Vagina (tissue), 2 donors: ENCODE measurements around the gene C11orf42. TPM values are rescaled to one million over a fixed set of nuclear protein-coding genes. Genes with fewer than 3 reads are reported as not detected.

ENCODE experiments used
- DNase-seq, 2 donors: peaks; one replicate each; pipeline ENCODE4 v3.0.0-alpha.2; 2017; ENCODE audit errors: extremely low spot score in 2 of 2
- H3K27ac ChIP-seq: fragments of 200-600 bp; sonication (generic); one replicate; pipeline ENCODE4 v1.5.1; 2019
- H3K27me3 ChIP-seq: fragments of 200-600 bp; sonication (generic); one replicate; pipeline ENCODE4 v1.5.1; 2019
- H3K36me3 ChIP-seq, 2 donors: fragments of 200-600 bp; sonication (generic); one replicate each; pipeline ENCODE4 v1.5.1; 2017 to 2019
- H3K4me1 ChIP-seq: fragments of 200-600 bp; sonication (generic); one replicate; pipeline ENCODE4 v1.5.1; 2019
- H3K4me3 ChIP-seq, 2 donors: fragments of 200-600 bp; sonication (generic); 1 replicate in 1 of 2; 2 replicates in 1 of 2; pipeline ENCODE4 v1.5.1; 2016 to 2019
- H3K9me3 ChIP-seq: fragments of 200-600 bp; sonication (generic); one replicate; pipeline ENCODE4 v1.5.1; 2019
- POLR2A ChIP-seq, 2 donors: fragments of 450-650 bp; IDR thresholded peaks; one replicate each; pipeline ENCODE4 v1.6.1; 2017; ENCODE audit warnings: antibody characterized with exemption in 2 of 2, mild to moderate bottlenecking in 2 of 2, moderate library complexity in 2 of 2
- POLR2AphosphoS5 ChIP-seq, 2 donors: sonication (generic); formaldehyde crosslinking; IDR thresholded peaks; one replicate each; pipeline ENCODE4 v1.9.0; 2017; ENCODE audit warnings: antibody characterized with exemption in 2 of 2, mild to moderate bottlenecking in 2 of 2, low read depth in 1 of 2; ENCODE audit not compliant: insufficient read depth in 1 of 2
- intact Hi-C: fragments of 100-400 bp; cut with DNase I; formaldehyde crosslinking; loops from one replicate; pipeline ENCODE4 v1.15.1; 2023
- total RNA-seq: library from RNA; depleted of rRNA; stranded (reverse); fragments of >200 nt; gene quantifications from one replicate; pipeline ENCODE4 v1.2.3, GENCODE V29; 2016
- TF ChIP-seq, protein P1 (sequence below), 3 experiments: fragments of 450-650 bp in 2 of 3; fragments of 200-600 bp in 1 of 3; sonication (generic) in 1 of 3; IDR thresholded peaks; one replicate each; pipeline ENCODE4 v1.5.1; 2017 to 2019; ENCODE audit warnings: antibody characterized with exemption in 3 of 3, mild to moderate bottlenecking in 2 of 3, moderate library complexity in 2 of 3

C11orf42 gene
- total RNA-seq, 1 donor from 2014 or later: not detected

GRCh38 chr11:6219359-6219758 is 14.0 kb downstream of the C11orf42 start:
- intact Hi-C loops: no loop called here
- Histone ChIP-seq H3K4me3 (no peak overlapping the region), H3K36me3 (peaks cover 0 to 72% of the 10 kb centered on the region in 2 donors), H3K9me3 (no peaks in the 10 kb centered on the region), H3K27me3 (no peaks in the 10 kb centered on the region), H3K4me1 (peaks cover 10% of the 10 kb centered on the region), H3K27ac (peak overlapping the region; percentile 45)
- DNase-seq: no peak
- TF ChIP-seq POLR2A (IDR thresholded peaks at IDR 0.05) (no peak), POLR2AphosphoS5 (IDR thresholded peaks at IDR 0.05; ENCODE audit: insufficient read depth in 1 of 2, low read depth in 1 of 2) (peak in 1 of 2 donors; percentile 94)
- TF ChIP-seq, protein P1, sequence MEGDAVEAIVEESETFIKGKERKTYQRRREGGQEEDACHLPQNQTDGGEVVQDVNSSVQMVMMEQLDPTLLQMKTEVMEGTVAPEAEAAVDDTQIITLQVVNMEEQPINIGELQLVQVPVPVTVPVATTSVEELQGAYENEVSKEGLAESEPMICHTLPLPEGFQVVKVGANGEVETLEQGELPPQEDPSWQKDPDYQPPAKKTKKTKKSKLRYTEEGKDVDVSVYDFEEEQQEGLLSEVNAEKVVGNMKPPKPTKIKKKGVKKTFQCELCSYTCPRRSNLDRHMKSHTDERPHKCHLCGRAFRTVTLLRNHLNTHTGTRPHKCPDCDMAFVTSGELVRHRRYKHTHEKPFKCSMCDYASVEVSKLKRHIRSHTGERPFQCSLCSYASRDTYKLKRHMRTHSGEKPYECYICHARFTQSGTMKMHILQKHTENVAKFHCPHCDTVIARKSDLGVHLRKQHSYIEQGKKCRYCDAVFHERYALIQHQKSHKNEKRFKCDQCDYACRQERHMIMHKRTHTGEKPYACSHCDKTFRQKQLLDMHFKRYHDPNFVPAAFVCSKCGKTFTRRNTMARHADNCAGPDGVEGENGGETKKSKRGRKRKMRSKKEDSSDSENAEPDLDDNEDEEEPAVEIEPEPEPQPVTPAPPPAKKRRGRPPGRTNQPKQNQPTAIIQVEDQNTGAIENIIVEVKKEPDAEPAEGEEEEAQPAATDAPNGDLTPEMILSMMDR (IDR thresholded peaks at IDR 0.05): no peak

GRCh38 chr11:6223854-6224253 is 18.5 kb downstream of the C11orf42 start:
- DNase-seq: no peak
- Histone ChIP-seq H3K36me3 (peaks cover 0 to 43% of the 10 kb centered on the region in 2 donors), H3K4me1 (peaks cover 10% of the 10 kb centered on the region), H3K27ac (no peak overlapping the region), H3K9me3 (no peaks in the 10 kb centered on the region), H3K4me3 (no peak overlapping the region), H3K27me3 (no peaks in the 10 kb centered on the region)
- TF ChIP-seq, protein P1 (IDR thresholded peaks at IDR 0.05): no peak
- TF ChIP-seq POLR2AphosphoS5 (IDR thresholded peaks at IDR 0.05; ENCODE audit: insufficient read depth in 1 of 2, low read depth in 1 of 2): no peak
- intact Hi-C loops: no loop called here

- Histone ChIP-seq H3K9me3 (no peaks in the 10 kb centered on the region), H3K36me3 (peaks cover 0 to 39% of the 10 kb centered on the region in 2 donors), H3K27ac (no peak overlapping the region), H3K27me3 (no peaks in the 10 kb centered on the region), H3K4me1 (peaks cover 6% of the 10 kb centered on the region), H3K4me3 (no peak overlapping the region)
- no peak for DNase-seq
- TF ChIP-seq, protein P1 (IDR thresholded peaks at IDR 0.05): no peak
- no peak for TF ChIP-seq POLR2AphosphoS5 (IDR thresholded peaks at IDR 0.05; ENCODE audit: insufficient read depth in 1 of 2, low read depth in 1 of 2)
- no peak for TF ChIP-seq POLR2A (IDR thresholded peaks at IDR 0.05)
- intact Hi-C loops: no loop called here
Measured at GRCh38 chr11:6224421-6224820, 19.1 kb downstream of the C11orf42 start.

GRCh38 chr11:6225024-6225423 is 19.7 kb downstream of the C11orf42 start:
- Histone ChIP-seq H3K4me1 (no peaks in the 10 kb centered on the region), H3K27ac (no peak overlapping the region), H3K9me3 (no peaks in the 10 kb centered on the region), H3K4me3 (no peak overlapping the region), H3K27me3 (no peaks in the 10 kb centered on the region), H3K36me3 (peaks cover 0 to 39% of the 10 kb centered on the region in 2 donors)
- no peak for DNase-seq
- TF ChIP-seq POLR2AphosphoS5 (IDR thresholded peaks at IDR 0.05; ENCODE audit: insufficient read depth in 1 of 2, low read depth in 1 of 2): no peak
- no peak for TF ChIP-seq POLR2A (IDR thresholded peaks at IDR 0.05)
- TF ChIP-seq, protein P1 (IDR thresholded peaks at IDR 0.05): no peak
- intact Hi-C loops: no loop called here

- H3K9me3 ChIP-seq: no peaks in the 10 kb centered on the region
- no peak overlapping the region for H3K27ac ChIP-seq
- no peak overlapping the region for H3K4me3 ChIP-seq
- H3K27me3 ChIP-seq: no peaks in the 10 kb centered on the region
- no peaks in the 10 kb centered on the region for H3K4me1 ChIP-seq
- TF ChIP-seq POLR2A (IDR thresholded peaks at IDR 0.05): no peak
- TF ChIP-seq, protein P1 (IDR thresholded peaks at IDR 0.05): no peak
- no peak for TF ChIP-seq POLR2AphosphoS5 (IDR thresholded peaks at IDR 0.05; ENCODE audit: insufficient read depth in 1 of 2, low read depth in 1 of 2)
- H3K36me3 ChIP-seq: peaks cover 0 to 36% of the 10 kb centered on the region in 2 donors
- no peak for DNase-seq
- intact Hi-C loops: no loop called here
Measured at GRCh38 chr11:6225896-6226295, 20.5 kb downstream of the C11orf42 start.
